Smooth muscle cell (in vitro differentiated cells): ENCODE data around the gene CFAP300. TPM values are rescaled to one million over a fixed set of nuclear protein-coding genes. Genes with fewer than 3 reads are reported as not detected.

Source experiments
- DNase-seq: peaks from one replicate; lab custom pipeline; 2025; ENCODE audit not compliant: unreplicated experiment; lab: John Stamatoyannopoulos, UW
- H2AFZ ChIP-seq: fragments of 200-600 bp; sonication (generic); 2 replicates; pipeline ENCODE4 v1.6.0; 2016; ENCODE audit warnings: antibody characterized with exemption, low read depth, mild to moderate bottlenecking
- H3F3A ChIP-seq: fragments of 200-600 bp; sonication (generic); 2 replicates; pipeline ENCODE4 v1.6.0; 2017; ENCODE audit warnings: antibody characterized with exemption, low read depth
- H3K27ac ChIP-seq: fragments of 200-600 bp; sonication (generic); 2 replicates; pipeline ENCODE4 v1.5.1; 2016; ENCODE audit warnings: low read depth, mild to moderate bottlenecking
- H3K27me3 ChIP-seq: fragments of 200-600 bp; sonication (generic); 2 replicates; pipeline ENCODE4 v1.6.1; 2016; ENCODE audit warnings: low read depth, mild to moderate bottlenecking
- H3K36me3 ChIP-seq: fragments of 200-600 bp; sonication (generic); 2 replicates; pipeline ENCODE4 v1.5.1; 2016; ENCODE audit warnings: low read depth
- H3K4me1 ChIP-seq: fragments of 200-600 bp; sonication (generic); 2 replicates; pipeline ENCODE4 v1.5.1; 2016; ENCODE audit warnings: low read depth
- H3K4me2 ChIP-seq: fragments of 200-600 bp; sonication (generic); 2 replicates; pipeline ENCODE4 v1.6.0; 2016; ENCODE audit warnings: mild to moderate bottlenecking
- H3K4me3 ChIP-seq: fragments of 200-600 bp; sonication (generic); 2 replicates; pipeline ENCODE4 v1.5.1; 2016; ENCODE audit warnings: mild to moderate bottlenecking
- H3K79me2 ChIP-seq: fragments of 200-600 bp; sonication (generic); 2 replicates; pipeline ENCODE4 v1.6.0; 2016; ENCODE audit warnings: low read depth, mild to moderate bottlenecking
- H3K9ac ChIP-seq: fragments of 200-600 bp; sonication (generic); 2 replicates; pipeline ENCODE4 v1.6.0; 2016; ENCODE audit warnings: low read depth
- H3K9me3 ChIP-seq: fragments of 200-600 bp; sonication (generic); replicated peaks from 2 replicates; pipeline ENCODE4 v1.5.1; 2016; ENCODE audit warnings: low read depth
- H4K20me1 ChIP-seq: fragments of 200-600 bp; sonication (generic); 2 replicates; pipeline ENCODE4 v1.6.0; 2016; ENCODE audit warnings: low read depth
- CTCF ChIP-seq: fragments of 200-600 bp; sonication (generic); IDR thresholded peaks from 2 replicates; pipeline ENCODE4 v1.5.1; 2017; ENCODE audit warnings: borderline replicate concordance, mild to moderate bottlenecking, antibody characterized with exemption; ENCODE audit not compliant: insufficient read depth, poor library complexity, severe bottlenecking
- WGBS: methylation state at CpG from one replicate; pipeline ENCODE4 v1.1.7; 2016; ENCODE audit warnings: low lambda C conversion rate; 5-methylcytosine and 5-hydroxymethylcytosine counted together
- polyA plus RNA-seq: library from polyadenylated mRNA; unstranded; fragments of >200 nt; fragmentation: Nextera tagmentation; extraction: Ambion mirVana; gene quantifications from 2 replicates; pipeline ENCODE4 v1.2.1, GENCODE V29; 2016
- total RNA-seq: library from RNA; depleted of rRNA; stranded (reverse); fragments of >200 nt; gene quantifications from 2 replicates; pipeline ENCODE4 v1.2.3, GENCODE V29; 2014

Gene CFAP300
- total and polyA plus RNA-seq, 2 experiments from 2014 or later: 5.6 to 18.2 TPM

GRCh38 chr11:102010776-102011494 is 36.3 kb upstream of the CFAP300 start:
- no peaks in the 10 kb centered on the region for H3K4me1 ChIP-seq
- H4K20me1 ChIP-seq: no peaks in the 10 kb centered on the region
- no peaks in the 10 kb centered on the region for H3K9me3 ChIP-seq
- H3K79me2 ChIP-seq: no peaks in the 10 kb centered on the region
- H3K36me3 ChIP-seq: no peaks in the 10 kb centered on the region
- peak overlapping the region; percentile 11 for H3K4me3 ChIP-seq
- no peaks in the 10 kb centered on the region for H3K27me3 ChIP-seq
- 9% methylated on average over 12 of the region's 12 CpGs for WGBS
- peak overlapping the region; percentile 77 for H3K27ac ChIP-seq
- H3F3A ChIP-seq: peaks cover 10% of the 10 kb centered on the region
- TF ChIP-seq CTCF: no peak
- DNase-seq: no peak
- H3K4me2 ChIP-seq: peak overlapping the region; percentile 75
- peak overlapping the region; percentile 60 for H2AFZ ChIP-seq
- H3K9ac ChIP-seq: peak overlapping the region; percentile 30

- Histone ChIP-seq H3K36me3 (no peaks in the 10 kb centered on the region), H3K4me2 (no peak overlapping the region), H3K4me3 (no peak overlapping the region), H3K9me3 (no peaks in the 10 kb centered on the region), H3K27ac (no peak overlapping the region), H3F3A (peaks cover 10% of the 10 kb centered on the region), H3K4me1 (no peaks in the 10 kb centered on the region), H3K79me2 (no peaks in the 10 kb centered on the region), H3K9ac (no peak overlapping the region), H4K20me1 (no peaks in the 10 kb centered on the region), H2AFZ (no peak overlapping the region), H3K27me3 (no peaks in the 10 kb centered on the region)
- no peak for TF ChIP-seq CTCF
- 43% methylated on average over 3 of the region's 3 CpGs for WGBS
- no peak for DNase-seq
These were observed 34.3 kb upstream of the CFAP300 start for GRCh38 chr11:102012946-102013345.

- WGBS: 54% methylated on average over 5 of the region's 5 CpGs
- Histone ChIP-seq H3K36me3 (no peaks in the 10 kb centered on the region), H3K9me3 (no peaks in the 10 kb centered on the region), H3K27ac (peak overlapping the region; percentile 6), H3K79me2 (no peaks in the 10 kb centered on the region), H3F3A (peaks cover 9% of the 10 kb centered on the region), H3K27me3 (no peaks in the 10 kb centered on the region), H3K4me2 (no peak overlapping the region), H3K4me1 (no peaks in the 10 kb centered on the region), H3K4me3 (no peak overlapping the region), H2AFZ (peak overlapping the region; percentile 23), H3K9ac (no peak overlapping the region), H4K20me1 (no peaks in the 10 kb centered on the region)
- no peak for TF ChIP-seq CTCF
- no peak for DNase-seq
These were observed 32.5 kb upstream of the CFAP300 start for GRCh38 chr11:102014756-102015155.

- Histone ChIP-seq H3K36me3 (no peaks in the 10 kb centered on the region), H3K4me2 (no peak overlapping the region), H3K4me1 (no peaks in the 10 kb centered on the region), H4K20me1 (no peaks in the 10 kb centered on the region), H3K79me2 (no peaks in the 10 kb centered on the region), H3K9ac (no peak overlapping the region), H3K27me3 (no peaks in the 10 kb centered on the region), H3K27ac (no peak overlapping the region), H2AFZ (no peak overlapping the region), H3K9me3 (no peaks in the 10 kb centered on the region), H3K4me3 (no peak overlapping the region), H3F3A (no peaks in the 10 kb centered on the region)
- DNase-seq: no peak
- WGBS: 93% methylated on average over 3 of the region's 3 CpGs
- TF ChIP-seq CTCF: no peak
These were observed 30.2 kb upstream of the CFAP300 start for GRCh38 chr11:102017026-102017425.
